PFSK-1 (cell line): Measurements from ENCODE around the gene POLR3H.

Source experiments
- FOXP2 ChIP-seq: optimal IDR thresholded peaks from 2 replicates; pipeline ENCODE3; 2011; ENCODE audit warnings: borderline replicate concordance, control low read depth, inconsistent platforms; ENCODE audit not compliant: insufficient read depth; ENCODE audit errors: extremely low read length, extremely low read depth
- POLR2AphosphoS5 ChIP-seq: IDR thresholded peaks from 2 replicates; pipeline ENCODE4 v1.6.1; 2012; ENCODE audit warnings: low read depth, mild to moderate bottlenecking, control low read depth, low read length, moderate library complexity
- SIN3A ChIP-seq: IDR thresholded peaks from 2 replicates; pipeline ENCODE4 v1.6.1; 2012; ENCODE audit warnings: mild to moderate bottlenecking, low read length, moderate library complexity, borderline replicate concordance; ENCODE audit not compliant: insufficient read depth
- TAF1 ChIP-seq: IDR thresholded peaks from 2 replicates; pipeline ENCODE4 v1.6.1; 2012; ENCODE audit warnings: low read length, control low read depth, borderline replicate concordance; ENCODE audit not compliant: insufficient read depth
- TF ChIP-seq, protein P1 (sequence below), 2 experiments: IDR thresholded peaks; 2 replicates each; pipeline versions ENCODE4 v1.6.1 to v1.8.0; 2011 to 2012; ENCODE audit warnings: low read depth in 2 of 2, low read length in 2 of 2, control low read depth in 1 of 2, inconsistent platforms in 1 of 2, mild to moderate bottlenecking in 1 of 2, moderate library complexity in 1 of 2; ENCODE audit not compliant: insufficient read depth in 1 of 2

POLR3H gene

DNA sequence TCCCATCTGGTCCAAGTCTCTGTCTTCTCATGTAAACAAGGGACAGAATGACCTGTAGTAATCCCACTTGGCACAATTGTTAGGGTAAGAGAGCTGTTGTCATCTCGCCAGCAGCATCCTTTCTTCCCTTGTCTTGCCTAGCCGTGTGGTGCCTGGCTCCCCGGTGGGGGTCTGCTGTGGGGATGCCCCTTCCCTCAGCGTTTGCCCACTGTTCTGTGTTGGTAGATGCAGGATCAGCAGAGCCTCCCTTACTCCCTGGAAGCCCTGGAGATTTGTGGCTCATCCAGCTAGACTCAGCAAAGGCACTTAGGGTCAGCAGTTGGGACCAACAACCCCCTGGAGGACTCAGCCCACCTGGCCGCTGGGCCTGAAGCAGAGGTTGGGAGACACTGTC, 62.3 kb downstream of the POLR3H start:
- TF ChIP-seq POLR2AphosphoS5 (no peak), SIN3A (no peak), FOXP2 (no peak), TAF1 (no peak)
- TF ChIP-seq, protein P1, sequence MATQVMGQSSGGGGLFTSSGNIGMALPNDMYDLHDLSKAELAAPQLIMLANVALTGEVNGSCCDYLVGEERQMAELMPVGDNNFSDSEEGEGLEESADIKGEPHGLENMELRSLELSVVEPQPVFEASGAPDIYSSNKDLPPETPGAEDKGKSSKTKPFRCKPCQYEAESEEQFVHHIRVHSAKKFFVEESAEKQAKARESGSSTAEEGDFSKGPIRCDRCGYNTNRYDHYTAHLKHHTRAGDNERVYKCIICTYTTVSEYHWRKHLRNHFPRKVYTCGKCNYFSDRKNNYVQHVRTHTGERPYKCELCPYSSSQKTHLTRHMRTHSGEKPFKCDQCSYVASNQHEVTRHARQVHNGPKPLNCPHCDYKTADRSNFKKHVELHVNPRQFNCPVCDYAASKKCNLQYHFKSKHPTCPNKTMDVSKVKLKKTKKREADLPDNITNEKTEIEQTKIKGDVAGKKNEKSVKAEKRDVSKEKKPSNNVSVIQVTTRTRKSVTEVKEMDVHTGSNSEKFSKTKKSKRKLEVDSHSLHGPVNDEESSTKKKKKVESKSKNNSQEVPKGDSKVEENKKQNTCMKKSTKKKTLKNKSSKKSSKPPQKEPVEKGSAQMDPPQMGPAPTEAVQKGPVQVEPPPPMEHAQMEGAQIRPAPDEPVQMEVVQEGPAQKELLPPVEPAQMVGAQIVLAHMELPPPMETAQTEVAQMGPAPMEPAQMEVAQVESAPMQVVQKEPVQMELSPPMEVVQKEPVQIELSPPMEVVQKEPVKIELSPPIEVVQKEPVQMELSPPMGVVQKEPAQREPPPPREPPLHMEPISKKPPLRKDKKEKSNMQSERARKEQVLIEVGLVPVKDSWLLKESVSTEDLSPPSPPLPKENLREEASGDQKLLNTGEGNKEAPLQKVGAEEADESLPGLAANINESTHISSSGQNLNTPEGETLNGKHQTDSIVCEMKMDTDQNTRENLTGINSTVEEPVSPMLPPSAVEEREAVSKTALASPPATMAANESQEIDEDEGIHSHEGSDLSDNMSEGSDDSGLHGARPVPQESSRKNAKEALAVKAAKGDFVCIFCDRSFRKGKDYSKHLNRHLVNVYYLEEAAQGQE (IDR thresholded peaks at IDR 0.05; ENCODE audit: insufficient read depth in 1 of 2, low read depth in 2 of 2, low read length in 2 of 2): no peak

DNA sequence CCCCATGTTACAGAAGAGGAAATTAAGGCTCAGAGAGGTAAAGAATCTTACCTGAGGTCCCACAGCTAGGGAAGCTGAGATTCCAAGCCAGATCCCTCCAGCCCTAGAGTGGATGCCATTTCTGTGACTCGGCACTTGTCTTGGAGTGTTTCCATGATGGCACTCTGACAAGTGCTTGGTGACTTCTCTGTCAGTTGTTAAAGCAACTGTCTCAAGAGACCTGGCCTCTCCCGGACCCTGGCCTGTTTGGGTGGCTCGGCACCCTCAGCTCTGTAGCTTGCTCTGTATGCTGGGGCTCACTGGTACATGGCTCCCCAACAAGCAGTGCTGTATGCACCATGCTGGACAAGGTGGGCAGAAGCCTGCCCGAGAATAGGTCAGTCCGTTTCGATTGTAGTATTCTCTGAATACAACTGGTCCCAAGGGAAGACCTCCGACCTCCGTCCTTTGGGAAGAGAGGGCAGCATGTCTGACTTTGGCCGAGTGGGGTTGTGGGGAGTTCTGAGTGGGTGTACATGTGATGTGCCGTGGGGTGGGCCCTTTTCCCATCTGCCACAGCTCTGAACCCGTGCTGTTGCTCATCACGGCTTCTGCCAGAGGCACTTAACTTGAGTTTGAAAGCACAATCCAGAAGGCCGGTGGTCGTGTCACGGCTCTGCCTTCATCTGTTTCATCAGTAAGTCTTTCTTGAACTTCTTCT, 63.0 kb downstream of the POLR3H start:
- TF ChIP-seq SIN3A: no peak
- TF ChIP-seq FOXP2: no peak
- no peak for TF ChIP-seq TAF1
- no peak for TF ChIP-seq POLR2AphosphoS5
- TF ChIP-seq, protein P1 (IDR thresholded peaks at IDR 0.05; ENCODE audit: insufficient read depth in 1 of 2, low read depth in 2 of 2, low read length in 2 of 2): no peak

DNA sequence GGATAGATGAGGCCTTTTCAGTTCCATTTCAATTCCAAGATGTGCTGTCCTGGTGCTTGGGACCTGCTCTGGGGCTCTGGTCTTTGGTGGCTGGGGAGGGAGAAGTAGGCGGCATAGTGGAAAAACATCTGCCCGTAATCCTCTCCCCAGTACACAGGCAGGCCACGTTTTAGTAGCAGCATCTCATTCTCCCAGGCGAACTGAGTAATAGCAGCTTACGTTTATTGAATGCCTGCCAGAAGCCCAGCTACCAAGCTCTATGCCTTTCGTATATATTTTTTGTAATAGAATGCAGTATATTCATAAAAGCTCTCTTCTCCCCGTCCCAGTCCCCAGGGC, 63.9 kb downstream of the POLR3H start:
- TF ChIP-seq, protein P1 (IDR thresholded peaks at IDR 0.05; ENCODE audit: insufficient read depth in 1 of 2, low read depth in 2 of 2, low read length in 2 of 2): no peak
- no peak for TF ChIP-seq POLR2AphosphoS5

DNA sequence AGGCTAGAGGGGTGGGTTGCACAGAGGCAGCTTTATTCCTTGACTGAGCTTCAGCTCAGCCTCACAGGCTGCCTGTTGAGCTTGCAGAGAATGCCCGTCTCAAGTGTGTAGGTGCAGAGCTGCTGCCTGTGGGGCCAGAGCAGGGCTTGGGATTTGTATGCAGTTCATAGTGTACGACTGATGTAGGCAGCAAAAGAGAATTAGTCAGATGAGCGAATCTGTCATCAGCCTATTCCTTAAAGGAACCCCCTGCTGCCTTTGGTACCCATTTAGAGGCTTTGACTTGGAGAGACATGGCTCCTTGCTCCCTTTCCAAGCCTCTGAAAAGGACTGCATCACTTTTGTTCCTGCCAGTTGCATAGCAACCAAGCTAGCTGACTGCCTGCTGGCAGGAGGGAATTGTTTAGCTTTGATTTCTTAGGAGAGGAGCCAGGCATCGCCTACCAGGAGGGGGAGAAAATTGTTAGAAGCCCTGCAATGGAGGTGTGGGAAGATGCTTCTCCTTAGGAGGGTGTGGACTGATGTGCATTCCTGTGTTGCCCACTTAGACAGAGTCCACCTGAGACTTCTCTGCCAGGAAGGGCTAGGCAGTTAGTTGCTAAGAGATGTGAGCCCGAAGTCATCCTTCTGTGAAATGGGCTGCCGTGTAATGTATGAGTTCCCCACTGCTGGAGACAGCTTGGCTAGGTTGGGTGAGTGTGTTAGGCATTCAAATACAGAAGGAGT, 64.4 kb downstream of the POLR3H start:
- TF ChIP-seq FOXP2 (no peak), SIN3A (no peak)
- TF ChIP-seq, protein P1 (IDR thresholded peaks at IDR 0.05; ENCODE audit: insufficient read depth in 1 of 2, low read depth in 2 of 2, low read length in 2 of 2): no peak
